GM18907 (cell line): ENCODE data around the gene DCUN1D4.
"Not testable (repeated sequence)": the region's sequence is repeated elsewhere in the genome, so short reads cannot be mapped to it uniquely, and the experiment has no call there.

ENCODE experiments used
- ATAC-seq: cut with Tn5 transposase; IDR thresholded peaks from one replicate; pipeline ENCODE4 v1.9.1; 2021; ENCODE audit warnings: mild to moderate bottlenecking, moderate library complexity; ENCODE audit not compliant: unreplicated experiment

DCUN1D4 gene

GRCh38 chr4:51893402-51893801 lies 50.4 kb downstream of the DCUN1D4 start:
- ATAC-seq, result not testable (repeated sequence)

GRCh38 chr4:51894059-51894645 lies 51.2 kb downstream of the DCUN1D4 start:
- no peak for ATAC-seq

- ATAC-seq, result peak; percentile 68
Measured at GRCh38 chr4:51895158-51895557, 52.2 kb downstream of the DCUN1D4 start.

GRCh38 chr4:51895816-51896408 lies 53.0 kb downstream of the DCUN1D4 start:
- ATAC-seq, result peak; percentile 99

- no peak for ATAC-seq
Measured at GRCh38 chr4:51901363-51901762, 58.4 kb downstream of the DCUN1D4 start.

- ATAC-seq, result peak; percentile 99
Measured at GRCh38 chr4:51906167-51906958, 63.4 kb downstream of the DCUN1D4 start.

GRCh38 chr4:51907006-51907669 lies 64.2 kb downstream of the DCUN1D4 start:
- ATAC-seq, result no peak

GRCh38 chr4:51909236-51909703 lies 66.3 kb downstream of the DCUN1D4 start:
- ATAC-seq, result no peak

GRCh38 chr4:51918251-51918650 lies 75.3 kb downstream of the DCUN1D4 start:
- ATAC-seq, result no peak

GRCh38 chr4:51923343-51923742 lies 80.4 kb downstream of the DCUN1D4 start:
- ATAC-seq, result no peak

- ATAC-seq, result no peak
Measured at GRCh38 chr4:51925307-51925706, 82.4 kb downstream of the DCUN1D4 start.

GRCh38 chr4:51930557-51930956 lies 87.6 kb downstream of the DCUN1D4 start:
- no peak for ATAC-seq

- no peak for ATAC-seq
Measured at GRCh38 chr4:51931461-51931860, 88.5 kb downstream of the DCUN1D4 start.

GRCh38 chr4:51932261-51932660 lies 89.3 kb downstream of the DCUN1D4 start:
- no peak for ATAC-seq

- no peak for ATAC-seq
Measured at GRCh38 chr4:51932684-51933083, 89.7 kb downstream of the DCUN1D4 start.

GRCh38 chr4:51940460-51940859 lies 97.5 kb downstream of the DCUN1D4 start:
- ATAC-seq, result not testable (repeated sequence)

GRCh38 chr4:51942108-51942832 lies 99.3 kb downstream of the DCUN1D4 start:
- ATAC-seq, result no peak

GRCh38 chr4:51942833-51943215 lies 99.9 kb downstream of the DCUN1D4 start:
- ATAC-seq, result no peak

- ATAC-seq, result no peak
Measured at GRCh38 chr4:51943221-51943620, 100.3 kb downstream of the DCUN1D4 start.

GRCh38 chr4:51958199-51958968 lies 115.4 kb downstream of the DCUN1D4 start:
- no peak for ATAC-seq
